K562 (cell line): ENCODE measurements around the gene PGAP3. TPM values are rescaled to one million over a fixed set of nuclear protein-coding genes. Genes with fewer than 3 reads are reported as not detected.

Source experiments
- DIDO1 ChIP-seq: fragments of 450-650 bp; IDR thresholded peaks from 2 replicates; pipeline ENCODE4 v1.6.1; 2016; ENCODE audit warnings: low read depth, missing biosample characterization, missing genetic modification characterization
- HDAC2 ChIP-seq: fragments of 450-650 bp; IDR thresholded peaks from 2 replicates; pipeline ENCODE4 v1.6.1; 2016; ENCODE audit warnings: mild to moderate bottlenecking
- HDAC8 ChIP-seq: fragments of 450-650 bp; IDR thresholded peaks from 2 replicates; pipeline ENCODE4 v1.6.1; 2016; ENCODE audit warnings: mild to moderate bottlenecking, missing genetic modification characterization, moderate library complexity, missing compliant biosample characterization
- HEY1 ChIP-seq: fragments of 250-450 bp; sonication (Bioruptor Pico); IDR thresholded peaks from 2 replicates; pipeline ENCODE4 v1.5.0; 2020; ENCODE audit warnings: mild to moderate bottlenecking, moderate library complexity, borderline replicate concordance
- IRF1 ChIP-seq: sonication (generic); formaldehyde crosslinking; IDR thresholded peaks from 2 replicates; pipeline ENCODE4 v1.8.0; 2022; ENCODE audit warnings: missing genetic modification reagents, mild to moderate bottlenecking, borderline replicate concordance
- MEF2D ChIP-seq: conservative IDR thresholded peaks from 2 replicates; pipeline ENCODE4 v1.6.1; 2016; ENCODE audit warnings: low read depth, missing genetic modification characterization, missing compliant biosample characterization
- POLR3A ChIP-seq: IDR thresholded peaks from 2 replicates; pipeline ENCODE4 v1.6.1; 2011; ENCODE audit warnings: borderline replicate concordance, mild to moderate bottlenecking, moderate library complexity; ENCODE audit not compliant: insufficient read length, insufficient read depth; ENCODE audit errors: extremely low read depth
- RUNX1 ChIP-seq: sonication (generic); IDR thresholded peaks from 2 replicates; pipeline ENCODE4 v1.6.1; 2016; ENCODE audit warnings: antibody characterized with exemption, low read depth
- TGIF2 ChIP-seq: sonication (generic); formaldehyde crosslinking; IDR thresholded peaks from 2 replicates; pipeline ENCODE4 v1.8.1; 2022; ENCODE audit warnings: mild to moderate bottlenecking, missing genetic modification reagents, moderate library complexity
- YBX1 ChIP-seq: fragments of 450-650 bp; IDR thresholded peaks from 2 replicates; pipeline ENCODE4 v1.7.1; 2016; ENCODE audit warnings: mild to moderate bottlenecking
- ZBTB26 ChIP-seq: fragments of 450-650 bp; formaldehyde crosslinking; IDR thresholded peaks from 2 replicates; pipeline ENCODE4 v1.4.0; 2022; ENCODE audit warnings: missing genetic modification characterization
- ZBTB43 ChIP-seq: sonication (generic); formaldehyde crosslinking; IDR thresholded peaks from 2 replicates; pipeline ENCODE4 v1.8.0; 2023; ENCODE audit warnings: mild to moderate bottlenecking, missing genetic modification reagents
- ZNF75A ChIP-seq: fragments of 450-650 bp; formaldehyde crosslinking; IDR thresholded peaks from 2 replicates; pipeline ENCODE4 v1.4.0; 2020; ENCODE audit warnings: mild to moderate bottlenecking
- polyA plus RNA-seq, 8 experiments: library from polyadenylated mRNA; depleted of rRNA in 4 of 8; stranded (reverse) in 5 of 8; unstranded in 3 of 8; fragments of >200 nt; fragmentation: Nextera tagmentation in 2 of 8; fragmentation: Illumina TruSeq in 1 of 8; extraction: Ambion mirVana in 2 of 8; extraction: Trizol in 1 of 8; gene quantifications; 2 replicates each; pipeline versions ENCODE4 v1.2.1 to v1.2.3, GENCODE V29; 2011 to 2014; ENCODE audit warnings: inconsistent platforms in 1 of 8, missing spikeins in 1 of 8
- total RNA-seq, 7 experiments: library from RNA; depleted of rRNA in 6 of 7; stranded (reverse); fragments of >200 nt in 6 of 7; fragmentation: Illumina TruSeq in 2 of 7; extraction: Trizol in 2 of 7; gene quantifications; 2 replicates each; pipeline versions ENCODE4 v1.2.1 to v1.2.3, GENCODE V29; 2011 to 2021; ENCODE audit warnings: low replicate concordance in 1 of 7
- TF ChIP-seq, protein P1 (sequence below): fragments of 250-450 bp; sonication (Bioruptor Pico); IDR thresholded peaks from 2 replicates; pipeline ENCODE4 v1.8.0; 2022; ENCODE audit warnings: inconsistent platforms
- TF ChIP-seq, protein P2 (sequence below): fragments of 250-450 bp; sonication (Bioruptor Pico); IDR thresholded peaks from 2 replicates; pipeline ENCODE4 v1.5.0; 2021
- TF ChIP-seq, protein P3 (sequence below), 2 experiments: fragments of 450-650 bp; IDR thresholded peaks; 2 replicates each; pipeline ENCODE4 v1.6.1; 2016
- TF ChIP-seq, protein P4 (sequence below): fragments of 150-350 bp; conservative IDR thresholded peaks from 2 replicates; pipeline ENCODE4 v1.6.1; 2014; ENCODE audit warnings: low read length

The PGAP3 gene
- total and polyA plus RNA-seq, 9 of the 15 experiments (the other 6 are each of a cell fraction or from before 2014, with no cell fraction given): 0.38 to 9.4 (median 4.5) TPM

DNA sequence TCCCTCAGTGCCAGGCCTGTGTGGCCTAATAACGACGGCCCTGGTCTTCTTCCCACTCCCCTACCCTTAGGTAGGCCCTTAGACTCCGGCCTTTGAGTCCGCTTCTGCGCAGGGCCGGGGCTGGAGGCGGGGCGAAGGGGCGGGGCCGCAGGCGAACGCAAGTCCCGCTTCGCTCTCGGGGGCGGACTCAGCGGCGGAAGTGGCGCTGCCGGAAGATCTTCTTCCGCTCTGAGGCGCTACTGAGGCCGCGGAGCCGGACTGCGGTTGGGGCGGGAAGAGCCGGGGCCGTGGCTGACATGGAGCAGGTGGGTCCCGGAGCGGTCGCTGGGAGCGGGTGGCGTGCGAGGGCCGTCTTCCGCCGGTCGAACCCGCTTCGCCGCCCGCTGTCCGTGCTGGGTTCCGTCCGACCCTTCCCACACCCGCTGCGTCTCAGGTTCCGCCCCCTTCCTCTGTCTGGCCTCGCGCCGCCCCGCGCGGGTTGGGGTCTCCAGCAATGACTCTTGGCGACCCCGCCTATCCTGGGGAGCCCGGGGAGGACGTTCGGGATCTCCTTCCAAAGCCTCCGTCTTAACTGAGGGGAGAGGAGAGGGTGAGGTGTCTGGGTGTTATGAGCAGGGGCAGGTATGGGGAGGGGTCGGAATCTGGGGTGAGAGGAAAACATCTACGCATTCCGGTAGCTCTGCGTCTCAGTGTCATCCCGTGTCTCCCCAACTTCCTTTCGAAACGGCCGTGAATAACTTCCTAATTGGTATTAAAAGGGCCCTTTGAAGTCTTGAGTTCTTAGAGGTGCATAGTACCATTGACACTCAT lies 50.7 kb downstream of the PGAP3 start, which contains the start of gene STARD3 (continued):
- TF ChIP-seq RUNX1 (no peak), ZBTB43 (no peak), ZBTB26 (CRISPR knock-in tag) (no peak), YBX1 (no peak), ZNF75A (CRISPR knock-in tag) (no peak), IRF1 (CRISPR knock-in tag) (no peak), HEY1 (no peak), DIDO1 (peak; percentile 67; the same call in 1 of the 2 replicates), POLR3A (no peak), HDAC8 (tag) (no peak), TGIF2 (CRISPR knock-in tag) (no peak), MEF2D (tag) (no peak), HDAC2 (no peak)
- TF ChIP-seq, protein P1, sequence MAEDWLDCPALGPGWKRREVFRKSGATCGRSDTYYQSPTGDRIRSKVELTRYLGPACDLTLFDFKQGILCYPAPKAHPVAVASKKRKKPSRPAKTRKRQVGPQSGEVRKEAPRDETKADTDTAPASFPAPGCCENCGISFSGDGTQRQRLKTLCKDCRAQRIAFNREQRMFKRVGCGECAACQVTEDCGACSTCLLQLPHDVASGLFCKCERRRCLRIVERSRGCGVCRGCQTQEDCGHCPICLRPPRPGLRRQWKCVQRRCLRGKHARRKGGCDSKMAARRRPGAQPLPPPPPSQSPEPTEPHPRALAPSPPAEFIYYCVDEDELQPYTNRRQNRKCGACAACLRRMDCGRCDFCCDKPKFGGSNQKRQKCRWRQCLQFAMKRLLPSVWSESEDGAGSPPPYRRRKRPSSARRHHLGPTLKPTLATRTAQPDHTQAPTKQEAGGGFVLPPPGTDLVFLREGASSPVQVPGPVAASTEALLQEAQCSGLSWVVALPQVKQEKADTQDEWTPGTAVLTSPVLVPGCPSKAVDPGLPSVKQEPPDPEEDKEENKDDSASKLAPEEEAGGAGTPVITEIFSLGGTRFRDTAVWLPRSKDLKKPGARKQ (CRISPR knock-in tag): no peak
- TF ChIP-seq, protein P2, sequence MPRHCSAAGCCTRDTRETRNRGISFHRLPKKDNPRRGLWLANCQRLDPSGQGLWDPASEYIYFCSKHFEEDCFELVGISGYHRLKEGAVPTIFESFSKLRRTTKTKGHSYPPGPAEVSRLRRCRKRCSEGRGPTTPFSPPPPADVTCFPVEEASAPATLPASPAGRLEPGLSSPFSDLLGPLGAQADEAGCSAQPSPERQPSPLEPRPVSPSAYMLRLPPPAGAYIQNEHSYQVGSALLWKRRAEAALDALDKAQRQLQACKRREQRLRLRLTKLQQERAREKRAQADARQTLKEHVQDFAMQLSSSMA (CRISPR knock-in tag): no peak
- TF ChIP-seq, protein P3, sequence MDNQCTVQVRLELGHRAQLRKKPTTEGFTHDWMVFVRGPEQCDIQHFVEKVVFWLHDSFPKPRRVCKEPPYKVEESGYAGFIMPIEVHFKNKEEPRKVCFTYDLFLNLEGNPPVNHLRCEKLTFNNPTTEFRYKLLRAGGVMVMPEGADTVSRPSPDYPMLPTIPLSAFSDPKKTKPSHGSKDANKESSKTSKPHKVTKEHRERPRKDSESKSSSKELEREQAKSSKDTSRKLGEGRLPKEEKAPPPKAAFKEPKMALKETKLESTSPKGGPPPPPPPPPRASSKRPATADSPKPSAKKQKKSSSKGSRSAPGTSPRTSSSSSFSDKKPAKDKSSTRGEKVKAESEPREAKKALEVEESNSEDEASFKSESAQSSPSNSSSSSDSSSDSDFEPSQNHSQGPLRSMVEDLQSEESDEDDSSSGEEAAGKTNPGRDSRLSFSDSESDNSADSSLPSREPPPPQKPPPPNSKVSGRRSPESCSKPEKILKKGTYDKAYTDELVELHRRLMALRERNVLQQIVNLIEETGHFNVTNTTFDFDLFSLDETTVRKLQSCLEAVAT (IDR thresholded peaks at IDR 0.05): no peak
- TF ChIP-seq, protein P4, sequence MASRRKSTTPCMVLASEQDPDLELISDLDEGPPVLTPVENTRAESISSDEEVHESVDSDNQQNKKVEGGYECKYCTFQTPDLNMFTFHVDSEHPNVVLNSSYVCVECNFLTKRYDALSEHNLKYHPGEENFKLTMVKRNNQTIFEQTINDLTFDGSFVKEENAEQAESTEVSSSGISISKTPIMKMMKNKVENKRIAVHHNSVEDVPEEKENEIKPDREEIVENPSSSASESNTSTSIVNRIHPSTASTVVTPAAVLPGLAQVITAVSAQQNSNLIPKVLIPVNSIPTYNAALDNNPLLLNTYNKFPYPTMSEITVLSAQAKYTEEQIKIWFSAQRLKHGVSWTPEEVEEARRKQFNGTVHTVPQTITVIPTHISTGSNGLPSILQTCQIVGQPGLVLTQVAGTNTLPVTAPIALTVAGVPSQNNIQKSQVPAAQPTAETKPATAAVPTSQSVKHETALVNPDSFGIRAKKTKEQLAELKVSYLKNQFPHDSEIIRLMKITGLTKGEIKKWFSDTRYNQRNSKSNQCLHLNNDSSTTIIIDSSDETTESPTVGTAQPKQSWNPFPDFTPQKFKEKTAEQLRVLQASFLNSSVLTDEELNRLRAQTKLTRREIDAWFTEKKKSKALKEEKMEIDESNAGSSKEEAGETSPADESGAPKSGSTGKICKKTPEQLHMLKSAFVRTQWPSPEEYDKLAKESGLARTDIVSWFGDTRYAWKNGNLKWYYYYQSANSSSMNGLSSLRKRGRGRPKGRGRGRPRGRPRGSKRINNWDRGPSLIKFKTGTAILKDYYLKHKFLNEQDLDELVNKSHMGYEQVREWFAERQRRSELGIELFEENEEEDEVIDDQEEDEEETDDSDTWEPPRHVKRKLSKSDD: no peak
